HG03432 (cell line): Measurements from ENCODE around the gene UBXN2A.
"Not testable (repeated sequence)": the region's sequence is repeated elsewhere in the genome, so short reads cannot be mapped to it uniquely, and the experiment has no call there.

Experiments used
- ATAC-seq: cut with Tn5 transposase; IDR thresholded peaks from one replicate; pipeline ENCODE4 v1.9.1; 2021; ENCODE audit warnings: mild to moderate bottlenecking, moderate library complexity; ENCODE audit not compliant: unreplicated experiment

The UBXN2A gene

DNA sequence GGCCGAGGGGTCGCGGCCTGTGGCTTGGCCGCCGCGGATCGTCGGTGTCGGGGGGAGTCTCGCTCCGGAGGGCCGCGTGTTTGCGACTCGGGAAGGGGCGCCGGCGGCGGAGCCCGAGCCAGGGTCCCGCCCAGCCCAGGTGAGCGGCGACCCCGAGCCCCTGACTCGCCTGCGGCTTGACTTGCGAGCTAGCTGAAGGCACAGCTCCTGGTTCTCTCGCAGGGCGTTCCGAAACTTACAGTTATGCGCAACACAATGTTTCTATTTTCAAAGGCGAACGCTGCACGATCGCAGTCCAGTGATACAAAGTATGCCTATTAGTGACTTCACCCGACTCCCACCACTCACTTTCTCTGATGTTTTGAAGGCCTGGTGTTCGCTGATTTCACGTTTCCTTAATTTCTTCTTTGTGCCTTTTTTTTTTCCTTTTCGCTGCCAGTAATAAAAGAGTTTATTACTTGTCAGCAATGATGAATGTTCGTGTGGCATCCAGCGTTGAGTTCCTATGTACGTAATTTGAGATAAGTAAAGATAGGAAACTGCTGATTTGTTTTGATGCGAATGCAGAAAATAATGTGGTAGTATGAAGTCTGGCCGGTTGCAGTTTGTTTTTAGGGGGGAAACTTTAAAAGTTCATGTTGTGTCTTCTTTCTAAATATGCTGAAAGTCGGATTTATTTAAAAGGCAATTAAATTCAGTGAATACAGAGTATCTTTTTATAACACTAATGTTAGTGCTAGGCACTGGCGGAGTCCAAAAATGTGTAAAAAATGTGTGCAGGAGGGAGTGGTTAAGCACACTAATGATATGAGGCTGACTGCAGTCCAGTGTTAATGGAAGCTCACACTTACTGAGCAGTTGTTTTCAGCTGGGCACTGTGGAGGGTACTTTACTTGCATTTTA is 706 bp downstream of the UBXN2A start:
- ATAC-seq = peak; percentile 60

DNA sequence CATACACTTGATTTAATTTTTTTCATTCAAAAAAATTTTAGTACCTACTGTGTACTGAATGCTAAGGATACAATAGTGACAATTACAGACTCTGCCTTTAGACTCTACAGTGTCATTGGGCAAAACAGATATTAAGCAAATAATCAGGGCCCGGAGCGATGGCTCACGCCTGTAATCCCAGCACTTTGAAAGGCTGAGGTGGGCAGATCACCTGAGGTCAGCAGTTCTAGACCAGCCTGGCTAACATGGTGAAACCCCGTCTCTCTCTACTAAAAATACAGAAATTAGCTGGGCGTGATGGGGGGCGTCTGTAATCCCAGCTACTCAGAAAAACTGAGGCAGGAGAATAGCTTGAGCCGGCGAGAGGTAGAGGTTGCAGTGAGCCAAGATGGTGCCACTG is 1.4 kb downstream of the UBXN2A start:
- ATAC-seq = no peak

DNA sequence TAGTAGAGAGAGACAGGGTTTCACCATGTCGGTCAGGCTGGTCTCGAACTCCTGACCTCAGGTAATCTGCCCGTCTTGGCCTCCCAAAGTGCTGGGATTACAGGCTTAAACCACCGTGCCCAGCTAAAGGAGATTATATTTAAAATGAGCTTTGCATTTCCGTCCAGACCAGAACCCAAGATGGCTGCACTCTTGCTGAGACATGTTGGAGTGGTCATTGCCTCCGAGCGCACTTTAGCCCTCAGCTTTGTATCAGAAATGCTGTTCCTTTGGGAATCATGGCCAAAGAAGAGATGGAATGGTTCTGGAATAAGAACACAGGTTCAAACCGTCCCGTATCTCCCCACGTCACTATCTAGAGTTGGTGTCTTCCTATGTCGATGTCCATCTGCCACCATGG is 3.4 kb downstream of the UBXN2A start:
- ATAC-seq = no peak

DNA sequence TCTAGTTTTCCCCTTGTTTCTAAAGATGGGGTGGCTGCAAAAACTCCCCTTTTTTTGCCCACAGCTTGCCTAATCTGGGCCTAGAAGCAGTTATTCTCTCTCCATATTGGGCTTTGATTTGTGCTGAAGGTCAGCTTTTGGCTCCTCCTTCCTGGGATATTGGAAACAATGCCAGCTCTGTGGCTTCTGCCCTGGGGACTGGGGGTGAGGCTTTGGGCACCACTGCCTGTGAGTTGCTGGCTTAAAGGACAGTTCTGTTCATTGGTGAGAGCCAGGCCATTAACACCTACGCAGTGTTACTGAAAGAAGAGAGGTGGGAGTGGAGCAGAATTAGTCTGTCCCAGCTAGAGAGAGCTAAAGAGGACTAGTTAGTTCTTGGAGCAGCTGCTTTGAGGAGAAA is 4.3 kb downstream of the UBXN2A start:
- no peak for ATAC-seq

DNA sequence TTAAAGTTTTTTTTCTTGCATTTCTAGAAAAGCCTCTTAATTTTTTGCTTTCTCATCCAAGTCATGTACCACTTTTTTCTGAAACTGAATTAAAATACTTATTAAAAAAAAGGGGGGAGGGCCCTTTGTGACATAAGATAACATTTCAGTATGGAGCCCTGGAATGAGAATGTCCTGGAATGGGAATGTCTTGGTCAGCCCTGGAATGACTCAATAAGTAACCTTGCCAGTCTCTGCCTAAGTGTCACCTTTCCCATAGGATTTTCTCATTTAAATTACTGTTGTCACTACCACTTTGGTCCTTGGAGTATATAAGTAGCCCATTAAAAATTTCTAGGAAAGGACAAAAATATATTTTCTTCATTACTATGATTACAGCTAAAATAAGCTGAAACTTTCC is 4.7 kb downstream of the UBXN2A start:
- no peak for ATAC-seq

DNA sequence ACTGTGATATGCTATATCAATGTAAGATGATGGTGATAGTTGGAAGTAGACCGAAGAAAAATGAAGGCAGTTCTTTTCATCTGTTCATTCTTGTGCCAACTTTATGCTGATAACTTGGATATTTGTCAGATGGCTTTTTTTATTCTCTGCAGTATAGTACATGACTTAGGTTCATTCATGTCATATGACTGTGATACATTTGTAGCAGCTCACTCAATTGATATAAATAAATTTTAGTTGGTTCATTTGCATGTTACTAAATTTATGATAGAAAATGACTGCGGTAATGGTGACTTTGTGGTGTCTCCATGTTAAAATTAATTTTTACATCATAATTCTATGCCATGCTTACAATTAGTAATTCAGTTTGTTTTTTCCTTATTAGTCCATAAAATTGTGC is 7.1 kb downstream of the UBXN2A start:
- no peak for ATAC-seq

DNA sequence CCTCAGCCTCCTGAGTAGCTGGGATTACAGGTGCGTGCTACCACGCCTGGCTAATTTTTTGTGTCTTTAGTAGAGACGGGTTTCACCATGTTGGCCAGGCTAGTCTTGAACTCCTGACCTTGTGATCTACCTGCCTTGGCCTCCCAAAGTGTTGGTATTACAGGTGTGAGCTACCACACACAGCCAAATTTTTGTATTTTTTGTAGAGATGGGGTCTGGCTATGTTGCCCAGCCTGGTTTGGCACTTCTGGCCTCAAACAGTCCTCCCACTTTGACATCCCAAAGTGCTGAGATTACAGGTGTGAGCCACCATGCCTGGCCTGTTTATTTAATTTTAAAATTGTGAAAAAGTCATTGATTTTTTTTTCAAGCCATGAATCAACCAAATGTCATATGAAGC is 12.3 kb downstream of the UBXN2A start:
- not testable (repeated sequence) for ATAC-seq

DNA sequence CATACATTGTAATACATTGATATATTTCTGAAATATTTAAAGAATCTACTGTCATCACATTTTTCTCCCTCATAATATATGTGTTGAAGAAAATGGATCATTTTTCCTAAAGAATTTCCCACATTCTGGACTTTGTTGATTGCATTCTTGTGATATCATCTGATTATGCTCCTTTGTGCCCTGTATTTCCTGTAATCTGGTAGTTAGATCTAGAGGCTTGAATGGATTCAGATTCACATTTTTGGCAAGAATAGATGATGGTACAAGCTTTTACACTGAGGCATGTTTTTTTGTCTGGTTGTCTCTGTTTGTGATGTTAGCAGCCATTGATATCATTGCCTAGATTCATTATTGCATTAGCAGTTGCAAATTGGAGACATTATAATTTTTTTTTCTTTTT is 13.4 kb downstream of the UBXN2A start:
- no peak for ATAC-seq

DNA sequence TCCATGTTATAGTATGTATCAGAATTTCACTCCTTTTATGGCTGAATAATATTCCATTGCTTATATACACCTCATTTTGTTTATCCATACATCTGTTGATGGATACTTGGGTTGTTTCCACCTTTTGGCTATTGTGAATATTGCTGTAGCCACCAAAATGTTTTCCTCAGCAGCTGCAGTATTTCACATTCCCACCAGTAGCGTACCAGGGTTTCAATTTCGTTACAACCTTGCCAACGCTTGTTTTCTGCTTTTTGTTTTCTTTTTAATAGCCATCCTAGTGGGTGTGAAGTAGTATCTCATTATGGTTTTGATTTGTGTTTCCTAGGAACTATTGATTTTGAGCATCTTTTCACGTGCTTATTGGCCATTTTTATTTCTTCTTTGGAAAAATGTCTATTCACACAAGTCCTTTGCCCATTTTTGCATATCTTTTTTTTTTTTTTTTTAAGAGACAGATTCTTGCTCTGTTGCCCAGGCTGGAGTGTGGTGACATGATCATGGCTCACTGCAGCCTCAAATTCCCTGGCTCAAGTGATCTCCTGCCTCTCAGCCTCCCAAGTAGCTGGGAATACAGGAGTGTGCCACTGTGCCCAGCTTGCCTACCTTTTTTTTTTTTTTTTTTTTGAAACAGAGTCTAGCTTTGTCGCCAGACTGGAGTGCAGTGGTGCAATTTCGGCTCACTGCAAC is 14.2 kb downstream of the UBXN2A start:
- no peak for ATAC-seq

DNA sequence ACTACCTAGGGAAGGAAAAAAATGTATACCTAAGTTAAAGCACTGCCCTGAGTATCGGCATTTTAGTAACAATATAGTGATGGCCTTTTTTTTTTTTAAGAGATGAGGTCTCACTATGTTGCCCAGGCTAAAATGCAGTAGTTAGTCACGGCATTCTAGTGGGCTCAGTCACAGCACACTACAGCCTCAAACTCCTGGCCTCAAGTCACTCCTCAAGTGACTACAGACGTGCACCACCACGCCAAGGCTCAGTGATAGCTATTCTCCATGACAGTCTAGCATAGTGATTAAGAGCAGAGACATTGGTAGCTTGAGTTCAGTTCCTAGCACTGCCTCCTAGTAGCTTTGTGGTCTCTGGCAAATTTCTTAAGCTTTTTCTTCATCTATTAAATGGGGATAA is 27.6 kb downstream of the UBXN2A start:
- no peak for ATAC-seq

DNA sequence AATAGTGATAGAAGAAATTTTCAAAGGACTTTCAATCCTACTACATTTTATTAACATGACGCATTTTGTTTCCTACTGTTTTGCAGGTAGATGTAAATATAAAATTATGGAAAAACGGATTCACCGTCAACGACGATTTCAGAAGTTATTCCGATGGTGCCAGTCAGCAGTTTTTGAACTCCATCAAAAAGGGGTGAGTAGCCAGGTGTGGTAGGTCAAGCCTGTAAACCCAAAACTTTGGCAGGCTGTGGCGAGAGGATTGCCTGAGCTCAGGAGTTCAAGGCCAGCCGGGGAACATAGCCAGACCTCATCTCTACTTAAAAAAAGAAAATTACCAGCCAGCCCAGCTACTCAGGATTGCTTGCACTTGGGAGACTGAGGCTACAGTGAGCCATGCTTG is 36.6 kb downstream of the UBXN2A start:
- ATAC-seq = no peak

DNA sequence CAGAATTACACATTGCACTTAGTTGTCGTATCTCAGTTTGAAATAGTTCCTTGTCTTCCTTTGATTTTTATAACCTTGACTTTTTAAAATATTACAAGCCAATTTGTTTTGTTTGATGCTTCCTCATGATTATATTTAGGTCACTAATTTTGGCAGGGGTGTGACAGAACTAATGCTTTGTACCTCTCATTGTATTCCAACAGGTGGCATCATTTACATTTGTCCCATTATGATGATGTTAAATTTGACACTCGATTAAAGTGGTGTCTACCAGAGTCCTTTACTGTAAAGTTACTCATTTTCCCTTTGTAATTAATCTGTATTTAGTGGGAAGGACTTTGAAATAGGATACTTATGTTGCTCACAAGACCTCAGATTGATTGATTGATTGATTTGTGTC is 48.1 kb downstream of the UBXN2A start:
- ATAC-seq = no peak

DNA sequence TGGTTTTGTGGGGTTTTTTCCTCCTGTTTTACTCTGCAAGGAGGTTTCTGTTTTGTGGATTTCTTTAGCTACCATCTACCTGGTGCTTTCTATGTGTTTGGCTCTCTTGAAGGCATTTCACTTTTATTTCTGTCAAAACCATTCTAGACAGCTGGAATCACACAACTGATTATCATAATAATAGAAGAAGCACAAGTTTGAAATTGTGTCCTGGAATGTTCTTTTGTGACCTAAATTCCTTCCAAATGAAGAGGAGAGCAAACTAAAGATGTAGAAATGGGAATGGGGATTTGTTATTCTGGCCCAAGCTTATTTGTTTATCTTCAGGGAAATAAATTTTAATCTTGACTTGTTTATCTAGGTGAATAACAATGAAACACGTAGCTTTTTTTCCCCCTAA is 52.7 kb downstream of the UBXN2A start:
- no peak for ATAC-seq

DNA sequence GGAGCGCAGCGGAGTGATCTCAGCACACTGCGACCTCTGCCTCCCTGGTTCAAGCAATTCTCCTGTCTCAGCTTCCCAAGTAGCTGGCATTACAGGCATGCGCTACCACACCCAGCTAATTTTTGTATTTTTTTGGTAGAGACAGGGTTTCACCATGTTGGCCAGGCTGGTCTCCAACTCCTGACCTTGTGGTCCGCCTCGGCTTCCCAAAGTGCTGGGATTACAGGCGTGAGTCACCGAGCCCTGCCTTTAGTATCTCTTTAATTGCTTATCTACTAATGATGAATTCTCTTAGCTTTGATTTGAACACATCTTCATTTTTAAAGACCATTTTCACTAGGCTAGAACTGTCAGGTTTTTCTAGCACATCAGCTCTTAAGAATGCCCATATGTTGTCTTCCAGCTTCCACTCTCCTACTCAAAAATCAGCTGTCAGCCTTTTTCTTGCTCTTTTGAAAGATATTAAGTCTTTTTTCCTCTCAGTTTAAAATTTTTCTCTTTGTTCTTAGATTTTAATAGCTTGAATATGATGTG is 53.5 kb downstream of the UBXN2A start:
- no peak for ATAC-seq

DNA sequence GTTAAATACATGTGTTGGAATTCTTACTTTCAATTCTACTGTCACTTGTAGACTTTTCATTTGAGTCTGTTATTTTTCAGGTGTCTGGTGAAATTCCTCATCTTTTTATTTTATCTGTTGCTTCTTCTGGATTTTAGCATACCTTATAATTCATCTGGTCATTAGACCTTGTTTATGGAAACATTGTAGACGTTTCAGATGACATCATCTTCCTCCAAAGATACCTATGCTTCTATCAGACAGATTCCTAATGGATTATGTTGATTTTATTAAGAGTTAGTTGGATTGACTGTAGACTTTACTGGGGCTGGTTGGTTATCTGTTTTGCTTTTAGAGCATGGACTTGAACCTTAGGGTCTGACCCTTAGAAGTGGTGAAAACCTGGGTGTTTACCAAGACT is 54.3 kb downstream of the UBXN2A start:
- ATAC-seq = no peak

DNA sequence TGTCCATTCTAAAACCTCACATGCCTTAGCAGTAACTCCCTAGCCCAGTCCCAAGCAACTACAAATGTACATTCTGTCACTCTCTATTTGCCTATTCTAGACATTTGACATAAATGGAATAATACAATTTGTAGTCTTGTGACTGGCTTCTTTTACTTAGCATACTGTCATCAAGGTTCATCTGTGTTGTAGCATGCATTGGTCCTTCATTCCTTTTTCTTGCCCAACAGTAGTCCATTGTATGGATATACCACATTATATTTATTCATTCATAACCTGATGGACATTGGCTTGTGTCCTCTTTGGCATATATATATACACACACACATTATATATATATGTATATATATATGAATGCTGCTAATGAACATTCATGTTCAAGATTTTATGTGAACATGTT is 67.4 kb downstream of the UBXN2A start:
- no peak for ATAC-seq

DNA sequence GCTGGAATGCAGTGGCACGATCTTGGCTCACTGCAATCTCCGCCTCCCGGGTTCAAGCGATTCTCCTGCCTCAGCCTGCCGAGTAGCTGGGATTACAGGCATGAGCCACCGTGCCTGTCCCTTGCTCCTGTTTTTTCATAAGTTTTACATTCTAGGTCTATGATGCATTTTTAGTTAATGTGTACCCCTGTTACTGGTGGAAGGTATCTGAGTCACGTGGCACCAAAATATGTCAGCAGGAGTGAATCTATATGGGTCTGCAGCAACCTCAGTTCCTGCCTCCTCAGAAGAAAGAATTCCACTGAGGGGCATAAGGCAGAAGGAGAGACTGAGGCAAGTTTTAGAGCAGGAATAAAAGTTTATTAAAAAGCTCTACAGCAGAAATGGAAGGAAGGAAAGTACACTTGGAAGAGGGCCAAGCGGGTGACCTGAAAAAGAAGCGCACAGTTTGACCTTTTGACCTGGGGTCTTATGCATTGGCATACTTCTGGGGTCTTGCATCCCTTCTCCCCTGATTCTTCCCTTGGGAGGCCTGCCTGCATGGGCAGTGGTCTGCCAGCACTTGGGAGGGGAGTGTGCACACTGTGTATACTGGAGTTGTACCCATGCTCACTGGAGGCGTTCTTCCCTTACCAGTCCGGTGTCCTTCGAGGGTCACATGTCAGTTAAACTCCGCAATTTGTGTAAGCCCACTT is 68.6 kb downstream of the UBXN2A start:
- ATAC-seq = no peak

DNA sequence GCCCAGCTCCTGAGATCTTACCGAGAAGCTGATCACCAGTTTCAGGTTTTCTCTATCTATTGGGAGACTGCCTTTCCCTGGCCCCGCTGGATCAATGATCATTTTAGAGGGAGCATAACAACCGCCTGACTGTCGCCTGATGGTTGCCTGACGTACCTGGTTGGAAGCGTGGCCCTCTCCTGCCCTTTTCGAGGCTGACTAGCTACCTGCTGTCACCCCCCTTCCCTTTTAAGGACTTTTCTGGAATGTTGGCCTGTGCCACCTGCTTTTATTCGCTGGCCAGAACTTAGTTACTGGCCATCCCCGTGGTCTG is 69.1 kb downstream of the UBXN2A start:
- no peak for ATAC-seq

DNA sequence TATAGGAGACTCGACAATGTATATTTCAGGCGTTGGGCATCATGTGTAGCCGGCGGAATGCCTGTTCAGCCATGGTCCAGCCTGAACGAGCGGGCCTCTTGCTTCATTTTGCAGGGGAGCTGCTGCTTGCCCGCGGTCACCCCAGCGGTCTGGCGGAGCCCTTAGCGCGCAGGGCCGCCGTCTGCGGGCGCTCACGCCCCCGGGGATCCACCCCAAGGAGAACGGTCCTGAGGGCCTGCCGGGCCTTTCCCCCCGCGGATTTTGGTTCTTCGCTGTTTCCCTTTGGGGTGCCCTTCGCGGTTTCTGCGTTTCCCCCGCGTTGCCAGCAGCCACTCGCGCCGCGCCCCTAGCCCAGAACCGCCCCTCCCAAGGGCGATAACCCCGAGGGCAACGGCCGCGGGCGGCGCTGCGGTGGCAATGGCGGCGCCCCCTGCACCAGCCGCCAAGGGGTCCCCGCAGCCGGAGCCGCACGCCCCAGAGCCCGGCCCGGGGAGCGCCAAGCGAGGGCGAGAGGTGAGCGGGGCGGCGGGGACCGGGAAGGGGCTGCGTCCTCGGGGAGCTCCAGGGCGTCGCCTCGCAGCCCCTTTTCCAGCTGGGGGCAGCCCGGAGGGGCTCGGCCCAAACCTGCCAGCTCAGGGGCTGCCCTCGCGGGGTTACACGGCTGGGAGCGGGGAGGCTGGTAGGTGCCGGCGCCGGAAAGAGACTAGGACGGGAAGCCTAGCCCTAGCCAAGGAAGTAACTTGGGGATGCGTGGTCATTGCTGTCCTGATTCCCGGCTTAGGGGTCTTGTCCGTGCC is 69.6 kb downstream of the UBXN2A start, which contains the start of gene MFSD2B:
MFSD2B (plus strand) TSS at position 406 of the 797 bp plus-strand sequence; CDS start at position 418, 12 bp downstream.
- no peak for ATAC-seq

DNA sequence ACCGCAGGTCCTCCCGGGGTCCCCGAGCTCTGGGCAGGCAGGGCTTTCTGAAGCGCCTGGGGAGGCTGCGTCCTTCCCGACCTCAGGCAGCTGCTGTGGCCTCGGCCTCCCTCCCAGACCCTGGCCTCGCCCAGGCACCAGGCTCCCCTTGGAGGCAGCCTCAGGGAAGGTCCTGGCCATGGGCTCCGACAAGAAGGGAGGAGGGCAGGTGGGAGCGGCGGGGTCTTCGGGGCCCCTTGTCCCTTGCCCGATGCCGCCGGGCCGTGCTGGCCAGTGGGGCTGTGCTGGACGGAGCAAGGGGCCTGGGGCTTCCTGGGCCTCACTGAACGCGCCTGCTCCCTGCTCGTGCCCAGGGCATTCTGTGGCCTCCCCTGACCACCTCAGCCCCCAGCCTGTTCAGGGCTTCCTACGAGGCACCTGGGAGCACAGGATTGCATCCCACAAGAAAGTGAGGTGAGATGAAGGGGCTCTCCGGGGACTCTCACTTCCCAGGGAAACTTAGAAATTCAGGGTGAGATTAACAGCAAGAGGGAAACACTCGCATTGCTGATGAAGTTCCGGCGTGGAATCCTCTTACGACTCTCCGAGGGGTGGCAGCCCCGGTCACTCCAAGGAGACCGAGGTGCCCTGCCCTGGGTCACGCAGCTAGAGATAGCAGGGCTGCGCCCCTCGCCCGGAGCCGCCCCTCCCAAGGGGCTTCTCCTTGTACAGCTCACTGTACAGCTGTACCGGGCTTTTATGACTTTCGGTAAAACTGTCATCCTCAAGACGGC is 70.4 kb downstream of the UBXN2A start:
- no peak for ATAC-seq
